ENCODE measurements around the gene DMRT3. TPM values are rescaled to one million over a fixed set of nuclear protein-coding genes. Genes with fewer than 3 reads are reported as not detected.

The DMRT3 gene
- not detected in 2 replicates for total RNA-seq
- polyA plus RNA-seq = not detected in 2 replicates
- not detected in 2 replicates for polyA plus RNA-seq (2012)
- polyA minus RNA-seq (ENCODE audit: low replicate concordance) = not detected in 2 replicates

- Histone ChIP-seq H3K9ac (ENCODE audit: insufficient read depth, low read length) (no peak within 1 kb of the TSS), H3K36me3 (ENCODE audit: control insufficient read depth, insufficient read depth, low read length) (no peaks in the 10 kb centered on the region), H3K4me2 (ENCODE audit: extremely low read depth, insufficient read depth, low read length) (no peak within 1 kb of the TSS), H4K20me1 (ENCODE audit: control insufficient read depth, extremely low read depth, insufficient read depth, low read length) (no peaks in the 10 kb centered on the region), H3K9me3 (ENCODE audit: control insufficient read depth, insufficient read depth, low read depth, low read length) (no peaks in the 10 kb centered on the region), H3K4me3 (replicated peaks in 1 of 4; ENCODE audit: control extremely low read depth in 1 of 4, insufficient read depth in 1 of 4, low read depth in 3 of 4, low read length in 4 of 4) (no peak within 1 kb of the TSS), H3K4me1 (ENCODE audit: control insufficient read depth, extremely low read depth, insufficient read depth, low read length) (no peaks in the 10 kb centered on the region), H2AFZ (ENCODE audit: low read length) (no peak within 1 kb of the TSS), H3K79me2 (ENCODE audit: control insufficient read depth, insufficient read depth, low read length) (no peaks in the 10 kb centered on the region), H3K27ac (ENCODE audit: insufficient read depth, low read length) (no peak within 1 kb of the TSS), H3K27me3 (ENCODE audit: control insufficient read depth, insufficient read depth, low read length) (peaks cover 78% of the 10 kb centered on the region)
- DNase-seq (ENCODE audit: low read depth in 2 of 2) = no peak
- TF ChIP-seq CTCF (conservative IDR thresholded peaks at IDR 0.05 in 1 of 2, IDR thresholded peaks at IDR 0.05 in 1 of 2; ENCODE audit: low read depth in 1 of 2, low read length in 2 of 2) (no peak), EZH2 (IDR thresholded peaks at IDR 0.05; ENCODE audit: low read length, missing control alignments) (peak; percentile 44)
Observed at GRCh38 chr9:976258-976942, at the start of gene DMRT3. Gene DMRT3, plus strand, starts transcription at chr9:976655. Its CDS starts 347 bp downstream, at chr9:977002.

GRCh38 chr9:926976-927375 lies 49.5 kb upstream of the DMRT3 start:
- no peak overlapping the region for H2AFZ ChIP-seq (ENCODE audit: low read length)
- no peak overlapping the region for H3K4me2 ChIP-seq (ENCODE audit: extremely low read depth, insufficient read depth, low read length)
- H3K27ac ChIP-seq (ENCODE audit: insufficient read depth, low read length) = no peak overlapping the region

More at GRCh38 chr9:926976-927375, 49.5 kb upstream of the DMRT3 start:
- H3K4me1 ChIP-seq (ENCODE audit: control insufficient read depth, extremely low read depth, insufficient read depth, low read length) = no peaks in the 10 kb centered on the region
- H3K9me3 ChIP-seq (ENCODE audit: control insufficient read depth, insufficient read depth, low read depth, low read length) = no peaks in the 10 kb centered on the region
- TF ChIP-seq CTCF (conservative IDR thresholded peaks at IDR 0.05 in 1 of 2, IDR thresholded peaks at IDR 0.05 in 1 of 2; ENCODE audit: low read depth in 1 of 2, low read length in 2 of 2) (no peak), EZH2 (IDR thresholded peaks at IDR 0.05; ENCODE audit: low read length, missing control alignments) (no peak)
- no peak overlapping the region for H3K9ac ChIP-seq (ENCODE audit: insufficient read depth, low read length)
- no peak for DNase-seq (ENCODE audit: low read depth in 2 of 2)
- H4K20me1 ChIP-seq (ENCODE audit: control insufficient read depth, extremely low read depth, insufficient read depth, low read length) = no peaks in the 10 kb centered on the region
- no peak overlapping the region for H3K4me3 ChIP-seq (replicated peaks in 1 of 4; ENCODE audit: control extremely low read depth in 1 of 4, insufficient read depth in 1 of 4, low read depth in 3 of 4, low read length in 4 of 4)
- no peaks in the 10 kb centered on the region for H3K79me2 ChIP-seq (ENCODE audit: control insufficient read depth, insufficient read depth, low read length)
- H3K36me3 ChIP-seq (ENCODE audit: control insufficient read depth, insufficient read depth, low read length) = no peaks in the 10 kb centered on the region
- H3K27me3 ChIP-seq (ENCODE audit: control insufficient read depth, insufficient read depth, low read length) = no peaks in the 10 kb centered on the region

Data from fibroblast of lung (primary cell).